Daoy (cell line): ENCODE data around the gene COIL. TPM values are rescaled to one million over a fixed set of nuclear protein-coding genes. Genes with fewer than 3 reads are reported as not detected.

Experiments used
- DNase-seq: peaks from one replicate; pipeline ENCODE4 v3.0.0-alpha.2; 2015; ENCODE audit warnings: low read depth
- total RNA-seq: library from RNA; depleted of rRNA; stranded (reverse); fragments of >200 nt; shearing (Covaris generic); gene quantifications from 2 replicates; pipeline ENCODE4 v1.2.3, GENCODE V29; 2014

Gene COIL
- total RNA-seq, 1 experiment from 2014 or later = 16.5 TPM

DNA sequence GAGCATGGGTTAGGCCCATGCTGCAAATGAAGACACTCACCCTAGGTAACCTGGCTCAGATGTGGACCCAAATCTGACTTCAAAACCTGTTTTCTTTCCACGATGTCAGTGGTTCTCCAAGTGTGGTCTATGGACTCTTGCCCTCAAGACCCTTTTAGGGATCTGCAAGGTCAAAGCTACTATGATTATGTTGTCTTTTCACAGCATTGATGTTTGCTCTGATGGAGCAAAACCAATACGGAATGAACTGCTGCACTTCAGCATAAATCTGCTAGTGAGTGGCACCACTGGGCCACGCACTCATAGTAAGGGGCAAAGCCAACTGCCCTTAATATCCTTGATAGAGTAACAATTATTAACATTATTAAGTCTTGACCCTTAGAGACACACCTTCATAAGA is 25.4 kb downstream of the COIL start:
- DNase-seq = no peak

DNA sequence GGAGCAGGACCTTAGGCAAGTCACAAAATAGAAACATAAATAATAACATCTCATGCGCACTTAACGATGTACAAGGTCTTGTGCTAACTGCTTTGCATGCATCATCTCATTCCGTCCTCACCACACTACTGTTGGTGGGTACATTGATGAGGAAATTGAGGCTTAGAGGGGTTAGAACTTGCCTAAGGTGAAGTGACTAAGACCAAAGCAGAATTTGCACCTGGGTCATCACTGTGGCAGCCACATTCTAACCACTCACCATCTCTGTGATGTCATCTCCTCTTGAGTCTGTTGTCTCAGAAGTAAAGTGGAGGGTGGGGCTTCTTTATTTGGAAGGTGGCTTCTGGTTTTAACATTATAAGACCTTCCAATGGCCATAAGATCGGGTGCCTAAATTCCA is 26.6 kb downstream of the COIL start:
- DNase-seq = no peak

DNA sequence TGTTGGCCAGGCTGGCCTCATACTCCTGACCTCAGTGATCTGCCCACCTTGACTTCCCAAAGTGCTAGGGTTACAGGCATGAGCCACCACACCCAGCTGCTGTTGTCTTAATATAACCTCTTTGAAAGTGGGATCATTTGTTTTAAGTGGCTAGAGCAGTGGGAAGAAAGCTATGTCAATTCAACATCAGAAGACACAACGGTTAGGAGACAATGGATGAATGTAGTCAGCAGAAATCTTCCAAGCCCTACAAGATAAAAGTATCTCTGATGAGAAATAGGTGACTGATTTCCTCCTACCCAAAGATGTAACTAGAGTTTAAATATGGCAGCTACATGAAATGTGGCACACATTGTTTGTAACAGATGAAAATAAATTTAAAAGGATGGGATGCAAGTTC is 27.0 kb downstream of the COIL start:
- no peak for DNase-seq

DNA sequence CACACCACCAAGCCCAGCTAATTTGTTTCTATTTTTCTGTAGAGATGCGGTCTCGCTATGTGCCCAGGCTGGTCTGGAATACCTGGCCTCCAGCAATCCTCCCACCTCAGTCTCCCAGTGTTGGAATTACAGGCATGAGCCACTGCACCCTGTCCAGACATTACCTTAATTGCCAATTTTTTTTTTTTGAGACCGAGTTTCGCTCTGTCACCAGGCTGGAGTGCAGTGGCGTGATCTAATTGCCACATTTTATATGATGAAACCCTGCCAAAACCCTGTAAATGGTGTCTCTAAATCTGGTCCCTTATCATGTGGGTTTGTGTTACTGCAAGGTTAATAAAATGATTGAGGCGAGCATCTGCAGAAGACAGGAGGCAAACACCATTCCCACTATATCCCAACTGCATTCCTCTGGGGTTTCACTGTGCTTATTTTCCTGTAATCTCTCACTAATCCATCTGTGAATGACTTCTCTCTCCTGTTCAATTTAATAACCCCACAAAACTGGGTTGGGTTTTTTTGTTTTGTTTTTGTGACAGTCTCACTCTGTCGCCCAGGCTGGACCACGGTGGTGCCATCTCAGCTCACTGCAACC is 27.6 kb downstream of the COIL start:
- no peak for DNase-seq

DNA sequence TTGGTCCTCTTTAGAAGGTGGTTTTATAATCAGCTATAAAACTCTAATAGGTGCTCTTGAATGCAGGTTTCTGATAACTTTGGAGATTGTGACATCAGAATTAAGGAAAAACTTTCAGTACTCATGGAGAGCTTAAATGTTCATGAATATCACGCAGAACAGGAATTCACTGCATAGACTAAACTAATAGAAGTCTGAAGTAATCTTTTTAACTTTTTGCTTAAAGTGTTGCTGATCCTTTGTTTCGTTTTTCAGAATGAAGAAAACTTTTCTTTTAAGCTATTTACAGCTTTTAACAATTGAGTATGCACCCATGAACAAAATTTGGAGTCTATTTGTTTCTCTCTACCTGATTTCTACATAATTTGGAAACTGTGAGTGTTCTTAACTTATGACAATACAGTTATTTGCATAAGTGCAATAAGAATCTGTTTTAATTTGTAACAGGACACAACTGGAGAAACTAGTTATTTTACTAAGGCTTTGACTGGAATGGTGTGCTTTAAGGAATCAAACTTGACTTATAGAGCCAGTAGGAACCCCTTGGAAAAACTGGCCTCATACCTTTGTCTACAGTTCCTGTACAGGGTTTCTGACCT is 30.0 kb downstream of the COIL start:
- no peak for DNase-seq

DNA sequence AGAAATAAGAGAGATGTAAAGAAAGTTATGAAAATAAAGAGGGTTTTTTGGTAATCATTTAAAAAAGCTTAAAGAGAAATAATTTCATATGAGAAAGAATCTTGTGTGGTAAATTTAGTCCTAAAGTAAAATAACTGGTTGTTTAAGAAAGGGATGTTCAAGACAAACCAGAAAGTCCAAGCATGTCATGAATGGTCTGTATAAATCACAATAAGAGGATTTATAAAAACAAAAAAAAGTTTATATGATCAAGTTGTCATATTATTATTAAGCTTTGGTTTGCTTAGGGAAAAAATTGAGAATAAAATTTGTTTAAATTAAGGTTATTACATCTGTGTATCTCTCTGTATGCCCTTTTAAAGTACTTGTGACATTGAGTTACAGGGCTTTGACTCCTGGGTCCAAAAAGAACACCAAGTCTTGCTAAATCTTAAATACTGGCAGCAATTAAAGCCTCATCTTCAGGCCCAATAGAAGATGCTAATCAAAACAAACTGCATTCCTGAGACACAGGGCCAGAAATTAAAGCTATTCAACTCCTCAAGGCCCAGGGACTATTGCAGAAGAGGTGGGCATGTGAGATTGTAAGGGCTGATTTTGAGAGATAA is 31.4 kb downstream of the COIL start:
- no peak for DNase-seq

DNA sequence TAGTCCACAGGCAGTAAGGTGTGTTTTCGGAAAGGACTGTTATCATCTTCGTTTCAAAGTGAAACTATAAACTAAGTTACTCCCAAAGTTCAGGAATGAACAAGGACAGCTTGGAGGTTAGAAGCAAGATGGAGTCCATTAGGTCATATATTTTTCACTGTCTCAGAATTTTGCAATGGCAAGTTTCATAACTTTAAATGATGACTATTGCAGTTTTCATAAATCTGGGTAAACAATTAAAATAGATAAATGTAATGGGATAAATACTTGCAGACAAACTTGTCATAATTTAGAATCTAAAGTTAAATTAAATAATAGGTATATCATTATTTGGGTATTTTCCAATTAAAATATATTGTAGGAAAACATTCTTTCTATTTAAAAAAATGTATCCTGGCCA is 32.3 kb downstream of the COIL start:
- DNase-seq = no peak

DNA sequence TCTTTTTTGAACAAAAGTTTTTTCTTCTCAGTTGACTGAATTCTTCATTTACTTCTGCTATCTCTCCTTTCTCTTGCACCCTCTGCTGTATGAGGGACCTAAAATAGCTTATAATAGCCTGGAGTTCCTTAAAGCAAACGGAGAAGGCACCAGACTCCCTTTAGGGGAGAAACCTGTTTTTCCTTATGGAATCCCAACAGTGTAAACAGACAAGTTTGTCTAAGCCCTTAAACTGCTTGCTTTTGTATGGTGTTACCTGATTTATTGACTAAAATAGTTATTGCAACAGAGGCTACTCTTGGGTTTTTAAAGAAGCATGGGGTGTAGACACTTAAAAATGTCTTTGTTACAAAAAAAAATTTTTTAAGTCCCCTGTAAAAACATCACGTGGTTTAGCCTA is 34.1 kb downstream of the COIL start:
- DNase-seq = no peak

DNA sequence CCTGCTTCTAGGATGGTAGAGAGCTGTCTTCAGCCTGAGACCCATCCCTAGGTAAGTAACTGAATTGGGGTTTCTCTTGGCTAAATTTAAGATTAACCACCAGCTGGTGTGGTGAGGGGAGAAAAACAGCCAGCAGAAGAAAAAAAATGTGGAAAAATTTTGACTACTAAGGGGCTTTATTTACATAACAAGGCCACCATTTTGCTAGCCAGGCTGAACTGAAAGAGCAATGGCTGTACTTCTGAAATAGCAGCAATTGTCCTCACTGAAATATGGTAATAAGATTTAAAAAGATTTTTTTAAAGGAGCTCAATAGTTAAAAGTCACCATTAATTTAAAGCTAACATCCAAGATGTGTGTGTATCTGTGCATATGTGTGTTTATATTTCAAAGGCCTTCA is 34.6 kb downstream of the COIL start:
- no peak for DNase-seq

DNA sequence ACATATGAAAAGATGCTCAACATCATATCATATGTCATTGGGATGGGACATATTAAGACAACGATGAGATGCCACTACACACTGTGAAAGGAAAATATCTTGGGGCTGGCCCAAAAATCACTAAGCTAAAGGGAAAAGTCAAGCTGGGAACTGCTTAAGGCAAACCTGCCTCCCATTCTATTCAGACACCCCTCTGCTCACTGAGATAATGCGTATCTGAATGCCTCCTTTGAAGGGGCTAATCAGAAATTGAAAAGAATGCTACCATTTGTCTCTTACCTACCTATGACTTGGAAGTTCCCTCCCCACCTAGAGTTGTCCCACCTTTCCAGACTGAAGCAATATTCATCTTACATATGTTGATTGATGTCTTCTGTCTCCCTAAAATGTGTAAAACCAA is 35.8 kb downstream of the COIL start:
- no peak for DNase-seq

DNA sequence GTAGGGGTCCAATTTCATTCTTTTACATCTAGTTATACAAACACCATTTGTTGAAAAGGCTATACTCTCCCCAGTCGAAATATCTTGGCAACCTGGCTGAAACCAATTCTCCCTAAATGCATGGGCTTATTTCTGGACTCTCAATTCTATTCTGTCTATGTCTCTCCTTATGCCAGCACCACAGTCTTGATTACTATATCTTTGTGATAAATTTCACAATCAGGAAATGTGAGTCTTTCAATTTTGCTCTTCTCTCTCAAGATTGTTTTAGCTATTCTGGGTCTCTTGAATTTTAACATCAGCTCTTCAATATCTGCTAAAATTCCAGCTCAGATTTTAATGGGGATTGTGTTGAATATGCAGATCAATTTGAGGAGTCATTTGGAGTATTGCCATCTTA is 41.1 kb downstream of the COIL start:
- no peak for DNase-seq

DNA sequence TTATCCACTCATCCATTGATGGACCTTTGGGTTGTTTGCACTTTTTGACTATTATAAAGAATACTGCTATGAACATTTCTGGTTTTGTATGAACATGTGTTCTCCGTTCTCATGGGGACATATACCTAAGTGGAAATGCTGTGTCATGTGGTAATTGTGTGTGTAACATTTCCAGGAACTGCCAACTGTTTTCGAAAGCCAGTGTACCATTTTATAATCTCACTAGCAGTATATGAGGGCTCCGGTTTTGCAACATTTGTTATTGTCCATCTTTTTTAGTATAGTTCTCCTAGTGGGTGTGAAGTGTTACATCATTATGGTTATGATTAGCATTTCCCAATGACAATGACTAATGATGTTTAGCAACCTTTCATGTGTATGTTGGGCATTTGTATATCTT is 41.9 kb downstream of the COIL start:
- DNase-seq = no peak

DNA sequence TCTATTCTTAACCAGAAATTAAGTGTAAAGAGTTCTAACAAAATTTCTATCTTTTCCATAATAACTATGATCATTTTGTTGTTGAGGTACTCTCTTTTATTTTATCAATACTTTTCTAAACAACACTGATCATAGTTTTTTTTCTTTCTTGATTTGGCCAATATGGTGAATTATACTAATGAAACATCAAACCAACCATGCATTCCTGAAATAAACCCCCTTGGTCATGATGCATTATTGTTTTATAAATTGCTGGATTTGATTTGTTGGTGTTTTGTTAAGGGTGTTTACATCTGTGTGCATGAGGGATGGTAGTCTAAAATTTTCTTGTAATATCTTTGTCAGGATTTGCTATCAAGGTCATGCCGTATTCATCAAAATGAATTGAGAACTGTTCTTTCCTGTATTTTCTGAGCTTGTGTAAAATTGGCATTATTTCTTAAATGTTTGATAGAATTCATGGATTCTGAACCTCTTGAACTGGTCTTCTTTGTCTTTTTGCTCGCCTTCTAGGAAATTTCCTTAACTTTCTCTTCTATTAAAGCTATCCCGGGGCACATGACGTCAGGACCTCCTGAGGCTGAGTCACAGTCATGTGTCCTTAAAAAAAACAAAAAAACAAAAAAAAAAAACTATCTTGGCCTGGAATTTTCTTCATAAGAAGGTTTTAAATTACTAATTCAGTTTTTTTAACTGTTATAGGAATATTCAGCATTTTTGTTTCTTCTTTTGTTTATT is 43.1 kb downstream of the COIL start:
- no peak for DNase-seq

DNA sequence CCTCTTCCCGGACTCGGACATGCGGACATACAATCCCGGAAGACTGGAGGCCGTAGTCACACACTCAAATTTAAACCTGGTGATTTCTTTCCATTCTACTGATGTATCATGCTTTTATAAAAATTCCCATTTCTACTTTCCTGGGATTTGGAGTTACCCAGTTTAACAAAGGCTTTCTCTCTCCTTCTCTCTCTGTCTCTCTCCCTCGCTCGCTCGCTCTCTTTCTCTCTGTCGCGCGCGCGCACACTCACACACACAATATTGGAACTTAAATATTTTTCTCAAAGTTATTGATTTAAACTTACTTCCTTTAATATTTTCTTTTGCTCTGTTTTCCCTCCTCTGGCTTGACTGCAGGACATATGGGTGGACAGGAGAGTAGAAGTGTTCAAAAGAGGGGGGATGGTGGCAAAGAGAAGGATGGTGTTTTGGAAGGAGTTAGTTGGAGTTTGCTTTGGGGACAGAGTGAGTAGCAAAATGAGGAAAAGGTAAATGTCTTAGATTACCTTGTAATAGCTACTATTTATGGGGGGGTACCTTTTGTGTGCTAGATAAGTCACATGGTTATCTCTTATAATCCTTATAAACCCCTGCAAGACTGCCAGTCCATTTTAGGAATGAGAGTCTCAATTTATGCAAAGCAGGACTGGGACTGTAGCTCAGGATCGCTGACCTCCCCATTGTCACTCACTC is 46.1 kb downstream of the COIL start:
- DNase-seq = no peak

DNA sequence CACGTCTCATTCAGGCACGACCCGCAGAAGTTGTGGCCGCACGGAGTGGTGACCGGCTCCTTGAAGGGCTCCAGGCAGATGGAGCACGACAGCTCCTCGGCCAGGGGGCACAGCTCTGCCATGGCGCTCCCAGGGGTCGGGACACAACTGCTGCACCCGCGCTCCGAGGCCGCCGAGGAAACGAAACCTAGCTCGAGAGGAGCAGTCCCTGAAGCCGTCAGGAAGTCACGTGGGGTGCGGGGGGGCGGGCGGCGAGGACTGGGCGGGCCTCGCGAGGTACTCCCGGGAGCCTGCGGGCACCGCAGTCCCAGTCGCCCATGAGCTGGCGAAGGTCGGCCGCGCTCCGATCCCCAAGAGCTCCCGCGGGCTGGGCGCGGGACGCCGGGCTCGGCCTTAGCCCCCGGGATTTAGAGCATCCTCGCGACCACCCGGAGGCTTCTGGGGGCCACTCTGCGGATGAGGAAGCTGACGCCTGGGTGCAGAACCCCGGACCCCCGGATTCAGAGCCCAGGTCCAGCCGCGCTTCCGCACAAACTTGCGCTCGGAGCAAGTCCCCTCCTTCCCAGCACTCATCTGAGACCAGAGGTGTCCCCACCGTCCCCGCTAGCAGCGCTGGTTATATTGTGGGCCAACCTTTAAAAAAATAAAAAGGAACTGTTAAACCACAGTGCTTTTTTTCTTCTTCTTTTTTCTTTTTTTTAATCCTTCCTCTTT is 46.8 kb downstream of the COIL start, which contains the start of gene TRIM25:
Gene TRIM25, minus strand, starts transcription at position 183 of the 714 bp plus-strand sequence. Its CDS starts 61 bp downstream, at position 122.
- DNase-seq = peak; percentile 94

DNA sequence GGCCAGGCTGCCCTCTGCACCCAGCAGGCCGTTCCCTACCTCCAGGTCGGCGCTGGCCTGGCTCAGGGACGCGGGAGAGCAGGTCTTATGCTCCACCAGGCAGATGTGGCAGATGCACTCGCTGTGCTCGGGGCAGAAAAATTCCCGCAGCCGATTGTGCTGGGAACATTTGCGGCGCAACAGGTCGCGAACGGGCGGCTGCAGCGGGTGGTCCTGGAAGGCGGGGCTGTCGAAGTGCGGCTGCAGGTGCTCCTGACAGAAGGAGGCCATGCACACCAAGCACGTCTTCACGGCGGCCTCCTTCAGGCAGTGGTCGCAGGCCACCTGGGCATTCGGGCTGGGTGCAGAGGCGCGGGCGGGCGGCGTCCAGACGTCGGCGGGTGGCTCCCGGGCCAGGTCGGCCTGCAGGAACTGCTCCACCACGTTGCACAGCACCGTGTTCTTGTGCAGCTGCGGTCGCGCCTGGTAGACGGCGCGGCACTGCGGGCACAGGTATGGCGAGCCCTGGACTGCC is 47.4 kb downstream of the COIL start:
- DNase-seq = no peak

DNA sequence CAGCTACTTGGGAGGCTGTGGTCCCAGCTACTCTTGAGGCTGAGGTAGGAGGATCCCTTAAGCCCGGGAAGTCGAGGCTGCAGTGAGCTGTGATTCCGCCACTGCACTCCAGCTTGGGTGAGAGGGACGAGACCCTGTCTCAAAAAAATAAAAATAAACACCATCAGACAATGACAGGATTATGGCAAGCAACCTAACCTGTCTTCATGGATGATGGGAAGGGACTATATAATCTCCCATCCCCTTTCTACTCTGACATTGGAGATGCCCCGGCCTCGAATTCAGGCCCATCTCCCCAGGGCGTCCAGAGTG is 47.9 kb downstream of the COIL start:
- DNase-seq = no peak

DNA sequence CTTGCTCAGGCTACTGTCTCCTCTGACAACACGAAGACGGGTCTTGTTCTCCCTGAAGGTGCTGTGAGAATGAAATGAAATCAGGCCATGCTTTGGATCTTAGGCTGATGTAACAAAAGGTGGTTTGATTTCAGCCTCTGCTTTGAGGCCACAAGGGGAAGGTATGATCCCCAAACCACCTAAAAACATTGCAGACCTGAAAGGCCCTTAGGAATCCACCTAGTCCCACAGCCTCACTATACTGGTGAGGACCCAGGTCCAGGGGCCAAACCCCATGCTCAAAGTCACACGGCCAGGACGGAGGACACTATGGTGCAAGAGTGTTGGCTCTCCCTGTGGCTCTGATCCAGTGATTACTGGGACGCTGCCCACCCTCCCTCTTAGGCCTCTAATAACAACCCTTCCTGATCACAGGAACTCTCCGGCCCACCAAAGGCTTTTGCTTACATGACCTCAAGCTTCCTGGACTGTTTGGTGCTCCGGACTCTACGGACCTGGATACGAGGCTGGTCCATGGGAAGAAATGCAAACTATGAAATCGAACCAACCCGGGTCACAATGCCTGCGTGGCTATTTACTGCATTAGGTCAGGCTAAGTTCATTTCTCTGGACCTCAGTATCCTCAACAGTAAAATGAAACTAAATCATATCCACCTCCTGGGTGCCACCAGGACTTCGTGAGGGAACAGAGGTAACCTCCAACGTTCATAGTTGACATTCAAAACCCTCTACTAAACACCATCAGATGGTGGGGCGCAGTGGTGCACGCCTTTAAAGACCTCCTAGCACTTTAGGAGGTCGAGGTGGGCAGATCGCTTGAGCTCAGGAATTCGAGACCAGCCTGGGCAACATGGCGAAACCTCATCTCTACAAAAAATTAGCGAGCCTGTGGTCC is 48.5 kb downstream of the COIL start:
- DNase-seq = no peak

DNA sequence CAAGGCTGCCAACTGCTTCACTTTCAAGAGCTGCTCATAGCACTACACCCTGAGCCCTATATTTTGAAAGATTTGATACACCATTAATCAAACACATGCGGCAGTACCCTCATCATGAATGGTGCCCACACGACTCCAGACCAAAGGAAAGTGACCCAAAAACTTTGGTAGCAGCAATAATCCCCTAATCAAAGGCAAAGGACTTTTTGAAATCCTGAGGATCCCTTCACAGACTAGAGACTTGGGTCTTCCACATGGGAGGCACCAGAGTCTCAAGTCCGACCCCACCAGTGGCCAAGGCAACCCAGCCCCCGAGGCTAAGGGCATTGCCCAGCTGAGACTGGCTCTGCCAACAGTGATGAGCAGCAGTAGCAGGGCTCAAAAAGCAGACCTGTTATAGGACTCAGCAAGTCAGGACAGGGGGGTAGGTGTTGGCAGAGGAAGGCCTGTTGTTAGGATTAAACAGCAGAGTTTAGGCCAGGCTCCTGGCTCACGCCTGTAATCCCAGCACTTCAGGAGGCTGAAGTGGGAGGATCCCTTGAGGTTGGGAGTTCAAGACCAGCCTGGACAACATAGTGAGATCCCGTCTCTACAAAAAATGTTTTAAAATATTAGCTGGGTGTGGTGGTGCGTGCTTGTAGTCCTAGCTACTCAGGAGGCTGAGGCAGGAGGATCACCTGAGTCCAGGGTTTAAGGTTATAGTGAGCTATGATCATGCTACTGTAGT is 50.2 kb downstream of the COIL start:
- no peak for DNase-seq
